HEK293 (cell line): Measurements from ENCODE around the gene CDH2.

Source experiments
- HOXC10 ChIP-seq: sonication (generic); formaldehyde crosslinking; IDR thresholded peaks from 2 replicates; pipeline ENCODE4 v1.8.1; 2023; ENCODE audit warnings: mild to moderate bottlenecking, missing genetic modification reagents
- KLF10 ChIP-seq: fragments of 450-650 bp; IDR thresholded peaks from 2 replicates; pipeline ENCODE4 v1.5.1; 2018; ENCODE audit warnings: missing biosample characterization, mild to moderate bottlenecking, missing genetic modification characterization
- SP7 ChIP-seq: fragments of 450-650 bp; formaldehyde crosslinking; IDR thresholded peaks from 2 replicates; pipeline ENCODE4 v1.5.1; 2016; ENCODE audit warnings: missing biosample characterization, missing genetic modification characterization
- ZBTB17 ChIP-seq: fragments of 450-650 bp; formaldehyde crosslinking; IDR thresholded peaks from 2 replicates; pipeline ENCODE4 v1.5.1; 2016; ENCODE audit warnings: missing biosample characterization, missing genetic modification characterization
- ZNF416 ChIP-seq: fragments of 450-650 bp; formaldehyde crosslinking; IDR thresholded peaks from 2 replicates; pipeline ENCODE4 v1.5.1; 2016; ENCODE audit warnings: missing biosample characterization, missing genetic modification characterization
- ZNF830 ChIP-seq: fragments of 450-650 bp; IDR thresholded peaks from 2 replicates; pipeline ENCODE4 v1.5.0; 2018; ENCODE audit warnings: missing biosample characterization, missing genetic modification characterization, low read depth, mild to moderate bottlenecking, moderate library complexity
- TF ChIP-seq, protein P1 (sequence below): fragments of 450-650 bp; formaldehyde crosslinking; IDR thresholded peaks from 2 replicates; pipeline ENCODE4 v1.5.1; 2016; ENCODE audit warnings: missing biosample characterization, missing genetic modification characterization

DNA sequence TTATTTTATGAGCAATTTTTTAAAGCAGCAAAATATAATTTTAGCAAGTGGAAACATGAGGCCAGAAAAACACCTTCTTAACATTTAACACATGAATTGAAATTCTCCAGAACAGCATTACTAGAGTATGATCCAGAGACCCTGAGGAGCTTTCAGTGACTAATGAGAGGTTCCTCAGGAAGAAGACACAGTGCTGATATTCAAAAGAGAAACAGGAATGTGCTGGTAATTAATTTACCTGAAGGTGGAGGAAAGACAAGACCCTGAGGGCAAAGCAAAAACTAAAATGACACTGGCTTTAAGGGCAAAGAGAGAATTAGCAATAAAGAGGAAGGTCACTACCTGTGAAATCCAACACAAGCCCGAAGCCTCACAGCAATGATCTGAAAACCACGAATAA lies 97.0 kb downstream of the CDH2 start:
- no peak for TF ChIP-seq HOXC10 (CRISPR knock-in tag)
- TF ChIP-seq ZNF830 (tag by site-specific recombination): no peak
- TF ChIP-seq, protein P1, sequence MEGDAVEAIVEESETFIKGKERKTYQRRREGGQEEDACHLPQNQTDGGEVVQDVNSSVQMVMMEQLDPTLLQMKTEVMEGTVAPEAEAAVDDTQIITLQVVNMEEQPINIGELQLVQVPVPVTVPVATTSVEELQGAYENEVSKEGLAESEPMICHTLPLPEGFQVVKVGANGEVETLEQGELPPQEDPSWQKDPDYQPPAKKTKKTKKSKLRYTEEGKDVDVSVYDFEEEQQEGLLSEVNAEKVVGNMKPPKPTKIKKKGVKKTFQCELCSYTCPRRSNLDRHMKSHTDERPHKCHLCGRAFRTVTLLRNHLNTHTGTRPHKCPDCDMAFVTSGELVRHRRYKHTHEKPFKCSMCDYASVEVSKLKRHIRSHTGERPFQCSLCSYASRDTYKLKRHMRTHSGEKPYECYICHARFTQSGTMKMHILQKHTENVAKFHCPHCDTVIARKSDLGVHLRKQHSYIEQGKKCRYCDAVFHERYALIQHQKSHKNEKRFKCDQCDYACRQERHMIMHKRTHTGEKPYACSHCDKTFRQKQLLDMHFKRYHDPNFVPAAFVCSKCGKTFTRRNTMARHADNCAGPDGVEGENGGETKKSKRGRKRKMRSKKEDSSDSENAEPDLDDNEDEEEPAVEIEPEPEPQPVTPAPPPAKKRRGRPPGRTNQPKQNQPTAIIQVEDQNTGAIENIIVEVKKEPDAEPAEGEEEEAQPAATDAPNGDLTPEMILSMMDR (tag by site-specific recombination): no peak
- TF ChIP-seq ZBTB17 (tag by site-specific recombination): no peak
- TF ChIP-seq SP7 (tag by site-specific recombination): no peak
- TF ChIP-seq KLF10: no peak
- no peak for TF ChIP-seq ZNF416 (tag by site-specific recombination)
